Stimulated activated CD4-positive, alpha-beta T cell treated with anti-CD3 and anti-CD28 coated beads, TNF-alpha, amount 100 ng/mL, for 1 hour (primary cell): ENCODE data around the gene RBBP8NL.
"Not testable (repeated sequence)": the region's sequence is repeated elsewhere in the genome, so short reads cannot be mapped to it uniquely, and the experiment has no call there.

ENCODE experiments used
- DNase-seq, 3 donors: peaks; one replicate each; pipeline ENCODE4 v3.0.0-alpha.2; 2020; ENCODE audit warnings: low read depth in 3 of 3, low spot score in 1 of 3

Gene RBBP8NL

DNA sequence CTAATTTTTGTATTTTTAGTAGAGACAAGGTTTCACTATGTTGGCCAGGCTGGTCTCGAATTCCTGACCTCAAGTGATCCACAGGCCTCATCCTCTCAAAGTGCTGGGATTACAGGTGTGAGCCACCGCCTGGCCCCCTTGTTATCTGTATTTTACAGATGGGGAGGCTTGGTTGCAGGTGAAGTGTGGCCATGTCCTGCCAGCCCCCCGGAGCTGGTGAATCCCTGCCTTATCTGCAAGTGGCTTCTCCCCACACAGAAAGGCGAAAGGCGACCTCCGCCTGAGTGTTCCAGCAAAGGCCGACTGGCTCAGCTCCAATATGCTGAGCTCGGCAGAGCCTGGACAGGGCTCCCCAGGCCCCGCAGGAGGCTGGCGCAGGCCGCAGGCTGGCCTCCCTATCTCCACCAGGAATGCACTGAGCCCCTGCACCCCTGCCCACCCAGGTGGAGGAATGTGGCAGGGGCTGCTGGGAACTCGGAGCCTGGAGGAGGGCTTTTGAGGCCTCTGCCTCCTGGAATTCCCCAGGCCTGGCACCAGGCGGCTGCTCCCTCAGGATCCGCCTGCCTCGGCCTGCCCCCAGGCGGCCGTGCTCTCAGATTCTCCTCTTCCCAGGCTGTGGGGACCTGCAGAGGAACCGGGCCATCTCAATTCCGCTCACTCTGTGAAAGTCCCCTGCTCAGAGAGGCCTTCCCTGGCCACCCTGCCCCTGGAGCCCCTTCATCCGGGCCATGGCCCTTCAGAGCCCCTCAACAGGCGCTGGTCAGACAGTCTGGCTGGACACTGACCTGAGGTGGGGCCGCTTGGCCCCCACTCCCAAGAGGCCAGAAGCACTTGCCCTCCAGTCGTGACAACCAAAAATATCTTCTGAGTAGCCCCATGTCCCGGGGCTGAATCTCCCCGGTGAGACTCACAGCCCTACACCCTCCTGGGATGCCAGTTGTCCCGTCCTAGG lies 51.0 kb downstream of the RBBP8NL start:
- DNase-seq, result no peak

DNA sequence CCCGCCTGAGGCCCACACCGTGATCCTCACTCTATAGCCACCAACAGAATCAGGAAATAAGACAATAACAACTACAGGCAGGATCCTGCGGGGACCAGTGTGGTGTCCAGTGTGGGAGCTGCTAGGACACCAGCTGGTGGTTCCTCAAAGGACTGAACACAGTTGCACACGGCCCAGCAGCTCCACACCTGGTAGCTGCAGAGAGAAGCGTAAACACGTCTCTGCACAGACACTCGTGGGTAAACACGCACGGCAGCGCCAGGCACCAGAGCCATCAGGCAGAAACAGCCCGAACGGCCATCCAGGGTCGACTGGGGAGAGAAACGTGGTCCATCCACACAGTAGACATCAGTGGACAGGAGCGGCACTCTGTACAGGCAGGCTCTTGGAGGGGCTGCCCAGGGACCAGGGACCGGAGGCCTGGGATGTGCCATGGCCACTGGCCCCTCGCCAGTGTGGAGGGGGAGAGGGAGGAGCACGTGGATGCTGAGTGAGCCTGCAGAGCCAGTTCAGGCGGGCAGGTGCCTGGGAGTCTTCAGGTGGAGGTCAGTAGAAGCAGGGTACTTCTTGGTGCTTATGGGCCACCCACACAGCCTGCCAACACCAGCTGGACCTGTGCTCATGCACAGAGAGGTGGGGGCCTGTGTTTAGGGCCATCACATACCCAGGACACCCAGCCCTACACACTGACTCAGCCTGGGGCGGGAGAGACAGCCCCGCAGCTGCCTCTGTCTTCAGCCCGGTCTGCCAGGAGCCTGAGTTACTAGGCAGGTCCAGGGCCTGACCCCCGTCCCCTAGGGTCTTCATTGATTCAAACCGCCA lies 52.8 kb downstream of the RBBP8NL start:
- DNase-seq, result no peak

DNA sequence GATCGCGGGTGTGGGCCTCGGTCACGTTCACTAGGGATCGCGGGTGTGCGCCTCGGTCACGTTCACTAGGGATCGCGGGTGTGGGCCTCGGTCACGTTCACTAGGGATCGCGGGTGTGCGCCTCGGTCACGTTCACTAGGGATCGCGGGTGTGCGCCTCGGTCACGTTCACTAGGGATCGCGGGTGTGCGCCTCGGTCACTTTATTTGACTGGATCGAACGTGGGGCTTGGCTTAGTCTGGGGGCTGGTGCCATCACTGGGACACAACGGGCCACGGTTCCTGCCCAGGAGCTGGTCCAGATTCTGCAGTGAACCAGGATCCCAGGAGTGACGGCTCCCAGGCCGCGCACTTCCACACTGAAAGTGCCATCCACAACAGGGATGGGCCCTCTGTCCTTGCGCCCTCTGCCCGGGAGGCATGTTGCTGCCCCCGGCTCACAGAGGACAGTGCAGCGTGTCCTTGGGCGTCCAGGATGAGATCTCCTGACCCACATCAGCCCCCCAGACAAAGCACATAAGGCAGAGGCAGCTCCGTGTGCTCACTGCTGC lies 53.6 kb downstream of the RBBP8NL start:
- DNase-seq, result not testable (repeated sequence)

DNA sequence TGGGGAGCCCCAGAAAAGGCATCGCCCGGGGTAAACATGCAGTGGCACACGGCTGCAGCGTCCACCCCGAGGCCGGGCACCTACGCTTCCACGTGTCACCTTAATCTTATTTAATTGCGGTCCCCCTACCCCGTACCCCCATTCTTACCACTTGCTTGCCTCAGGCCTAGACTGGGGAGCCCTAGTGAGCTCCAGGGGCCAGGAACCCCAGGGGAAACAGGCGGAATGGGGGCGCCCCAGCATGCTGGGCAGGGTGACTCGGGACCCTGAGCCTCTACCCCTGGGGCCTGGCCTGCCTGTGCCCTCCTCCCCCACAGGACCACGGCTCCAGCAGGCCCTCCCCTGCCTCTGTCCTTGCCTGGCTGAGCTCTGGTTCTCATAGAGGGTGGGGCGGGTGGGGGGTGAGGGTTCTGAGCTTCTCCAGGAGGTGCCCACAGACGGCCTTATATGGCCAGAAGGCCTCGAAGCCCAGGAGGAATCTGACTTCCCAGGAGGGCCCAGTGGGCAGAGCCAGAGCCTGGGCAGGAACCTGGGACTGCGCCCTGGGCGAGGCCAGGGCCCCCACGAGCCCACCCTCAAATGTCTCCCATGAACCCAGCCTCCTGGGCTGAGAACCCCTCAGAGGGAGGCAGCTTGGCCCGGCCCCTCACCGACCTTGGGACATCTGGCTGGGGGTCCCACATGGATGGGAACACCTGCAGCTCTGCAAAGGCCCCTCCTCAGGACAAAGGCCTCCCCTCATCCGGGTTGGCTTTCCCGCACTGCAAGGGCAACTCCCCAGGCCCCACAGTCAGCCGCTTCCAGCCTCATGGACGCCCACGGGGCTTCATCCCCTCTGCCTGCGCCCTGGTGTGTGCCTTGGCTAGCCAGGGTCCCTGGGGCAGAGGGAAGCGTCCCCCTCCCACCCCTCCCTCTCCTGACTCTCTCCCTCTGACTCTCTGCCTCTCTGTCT lies 55.0 kb downstream of the RBBP8NL start:
- DNase-seq, result no peak

DNA sequence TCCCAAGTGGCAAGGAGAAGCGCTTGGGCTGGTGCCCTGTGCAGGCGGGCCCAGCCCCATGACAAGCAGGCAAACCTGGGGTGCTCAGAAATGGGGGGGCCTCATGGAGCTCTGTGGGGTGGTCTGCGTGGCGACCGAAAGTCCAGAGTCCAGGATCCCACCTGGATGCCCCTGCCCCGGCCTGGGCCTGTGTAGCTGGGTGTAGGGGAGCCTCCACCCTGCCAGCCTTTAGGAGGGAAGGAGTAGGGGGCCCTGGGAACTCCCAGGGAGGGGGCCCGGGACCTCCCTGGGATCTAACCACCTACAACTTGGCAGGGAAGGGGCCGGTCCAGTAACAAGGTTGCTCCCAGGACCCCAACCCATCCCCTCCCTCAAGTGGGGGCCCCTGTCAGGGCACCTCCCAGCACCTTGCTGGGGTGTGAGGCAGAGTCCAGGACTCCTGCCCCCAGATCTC lies 55.7 kb downstream of the RBBP8NL start:
- no peak for DNase-seq

DNA sequence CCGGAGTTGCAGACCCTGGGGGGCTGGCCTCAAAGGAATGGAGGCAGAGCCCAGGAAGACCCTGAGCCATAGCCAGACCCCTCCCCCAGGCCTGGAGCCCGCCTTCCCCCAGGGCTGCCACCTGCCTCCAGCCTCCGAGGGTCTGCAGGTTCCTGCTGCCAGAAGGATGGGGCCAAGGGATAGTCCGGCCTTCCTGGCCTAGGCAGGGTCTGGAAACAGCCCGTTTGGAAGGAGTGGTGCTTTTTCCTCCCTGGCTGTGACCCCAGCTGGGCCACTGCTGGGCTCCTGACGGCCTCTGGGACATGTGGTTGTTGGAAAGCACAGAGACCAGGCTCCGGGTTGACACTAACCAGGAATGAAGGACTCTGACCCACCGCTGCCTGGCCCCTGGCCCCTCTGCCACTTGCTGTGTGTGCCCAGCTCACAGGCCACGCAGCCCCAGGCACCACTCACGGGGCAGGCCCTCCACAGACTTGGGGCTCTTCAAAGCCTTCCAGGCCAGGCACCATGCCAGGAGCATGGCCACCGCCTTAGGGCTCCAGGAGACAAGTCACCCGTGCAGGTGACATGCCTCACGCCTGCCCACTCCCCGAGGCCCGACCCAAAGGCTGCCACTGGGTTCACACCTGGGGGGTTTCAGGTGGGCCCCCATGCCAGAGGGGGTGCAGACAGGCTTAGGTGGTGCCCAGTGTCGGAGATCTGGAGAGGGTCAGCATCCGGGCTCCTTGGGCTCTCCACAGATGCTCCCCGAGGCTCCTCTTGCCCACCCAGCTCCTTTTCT lies 56.3 kb downstream of the RBBP8NL start:
- DNase-seq, result no peak

DNA sequence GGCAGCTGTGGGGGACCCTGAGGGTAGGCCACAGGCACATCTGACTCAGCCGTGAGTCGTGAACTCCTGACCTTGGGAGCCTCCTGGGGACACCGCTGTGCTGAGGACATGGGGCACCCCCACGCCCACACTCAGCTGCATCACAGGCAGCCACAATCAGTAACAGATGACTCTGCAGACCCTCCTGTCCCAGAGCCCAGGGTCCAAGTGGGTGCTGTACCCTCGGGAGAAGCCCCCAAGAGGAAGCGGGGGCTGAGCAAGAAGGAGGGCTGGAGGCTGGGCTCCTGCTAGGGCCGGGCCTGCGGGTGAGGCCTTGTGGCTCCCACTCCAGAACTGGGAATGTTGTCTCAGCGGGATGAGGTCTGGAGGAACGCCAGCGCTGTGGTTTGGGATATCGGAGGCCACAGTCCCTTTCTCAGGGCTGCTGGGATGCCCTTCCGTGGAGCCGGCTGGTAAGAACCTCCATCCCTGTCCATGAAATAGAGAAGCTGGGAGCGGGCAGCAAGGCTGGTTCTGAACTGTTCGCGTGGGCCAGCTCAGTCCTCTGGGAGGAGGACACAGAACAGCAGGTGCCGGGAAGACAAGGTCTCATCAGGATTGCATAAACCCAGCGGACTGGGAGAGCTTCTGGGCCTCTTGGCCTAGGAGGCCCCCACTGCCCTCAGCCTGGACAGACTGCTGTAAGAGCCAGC lies 57.1 kb downstream of the RBBP8NL start:
- no peak for DNase-seq

DNA sequence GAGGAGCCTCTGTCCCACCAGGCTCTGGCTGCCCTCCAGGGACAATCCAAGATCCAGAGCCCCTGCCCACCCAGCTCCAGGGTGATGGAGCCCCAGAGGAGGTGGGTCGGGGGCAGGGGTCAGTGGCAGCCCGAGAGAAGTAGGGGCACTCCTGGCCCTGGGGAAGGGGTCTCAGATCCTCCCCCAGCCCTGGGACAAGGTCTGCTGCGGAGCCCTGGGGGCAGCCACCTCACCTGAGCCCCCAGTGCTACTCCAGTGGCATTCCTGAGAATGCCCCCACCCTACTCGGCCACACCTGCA lies 57.6 kb downstream of the RBBP8NL start:
- no peak for DNase-seq

DNA sequence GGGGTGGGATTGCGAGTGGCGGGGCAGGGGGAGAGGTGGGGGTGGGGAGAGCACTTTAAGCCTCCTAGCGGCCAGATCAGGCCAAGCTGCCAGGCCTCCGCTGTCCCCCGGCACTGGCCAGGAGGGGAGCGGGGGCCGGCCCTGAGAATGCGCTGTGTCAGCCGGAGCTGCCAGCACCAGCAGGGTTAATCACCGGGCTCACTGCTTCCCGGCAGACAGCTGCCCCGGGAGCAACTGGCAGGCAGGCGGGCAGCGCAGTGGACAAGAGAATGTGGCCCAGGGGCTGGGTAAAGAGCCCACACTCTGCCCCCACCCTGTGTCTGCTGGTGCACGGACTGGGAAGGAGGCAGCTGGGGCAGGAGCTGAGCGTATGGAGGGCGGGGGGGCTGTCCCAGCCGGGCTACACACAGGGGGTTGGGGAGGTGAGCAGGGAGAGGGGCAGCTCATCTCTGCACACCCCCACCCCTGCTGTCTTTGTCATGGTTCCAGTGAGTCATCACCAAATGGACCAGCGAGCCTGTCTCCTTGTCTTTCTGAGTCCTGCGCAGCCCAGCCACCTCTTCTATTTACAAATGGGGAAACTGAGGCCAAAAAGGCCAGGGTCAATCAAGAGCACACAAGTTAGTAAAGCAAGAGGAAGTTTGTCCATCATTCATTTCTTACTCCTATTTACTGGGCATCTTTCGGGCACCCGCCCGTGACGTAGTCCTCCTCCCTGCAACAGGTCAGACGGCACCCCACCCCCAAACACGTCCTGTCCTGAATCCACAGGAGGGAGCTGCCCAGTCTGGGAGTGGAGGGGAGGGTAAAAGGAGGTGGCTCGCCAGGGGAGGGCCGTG lies 58.1 kb downstream of the RBBP8NL start:
- no peak for DNase-seq

DNA sequence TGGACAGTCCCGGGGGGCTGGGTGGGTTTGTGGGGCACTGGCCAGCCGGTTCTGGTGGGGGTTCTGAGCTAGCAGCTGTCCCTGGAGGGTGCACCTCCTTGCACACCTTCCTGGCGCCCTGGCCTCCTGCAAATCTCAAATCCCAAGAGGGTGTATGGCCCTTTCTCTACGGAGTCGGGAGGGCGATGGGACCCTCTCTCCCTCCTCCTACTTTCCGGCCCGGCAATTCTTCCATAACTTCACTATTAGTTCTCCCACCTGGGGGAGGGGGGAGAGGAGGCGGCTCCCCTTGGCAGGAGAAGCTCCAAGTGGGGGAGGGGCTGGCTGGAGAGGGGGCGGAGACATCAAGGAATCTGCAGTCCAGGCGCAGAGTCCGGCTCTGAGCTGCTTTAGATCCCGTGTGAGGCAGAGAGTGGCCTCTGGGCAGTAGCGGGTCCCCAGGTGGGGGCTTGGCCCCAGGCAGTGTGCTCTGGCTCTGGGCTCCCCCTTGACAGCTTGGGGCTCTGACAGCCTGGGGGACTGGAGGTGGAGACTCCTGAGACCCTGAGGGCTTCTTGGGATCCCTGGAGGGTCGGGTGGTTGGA lies 58.9 kb downstream of the RBBP8NL start:
- no peak for DNase-seq

DNA sequence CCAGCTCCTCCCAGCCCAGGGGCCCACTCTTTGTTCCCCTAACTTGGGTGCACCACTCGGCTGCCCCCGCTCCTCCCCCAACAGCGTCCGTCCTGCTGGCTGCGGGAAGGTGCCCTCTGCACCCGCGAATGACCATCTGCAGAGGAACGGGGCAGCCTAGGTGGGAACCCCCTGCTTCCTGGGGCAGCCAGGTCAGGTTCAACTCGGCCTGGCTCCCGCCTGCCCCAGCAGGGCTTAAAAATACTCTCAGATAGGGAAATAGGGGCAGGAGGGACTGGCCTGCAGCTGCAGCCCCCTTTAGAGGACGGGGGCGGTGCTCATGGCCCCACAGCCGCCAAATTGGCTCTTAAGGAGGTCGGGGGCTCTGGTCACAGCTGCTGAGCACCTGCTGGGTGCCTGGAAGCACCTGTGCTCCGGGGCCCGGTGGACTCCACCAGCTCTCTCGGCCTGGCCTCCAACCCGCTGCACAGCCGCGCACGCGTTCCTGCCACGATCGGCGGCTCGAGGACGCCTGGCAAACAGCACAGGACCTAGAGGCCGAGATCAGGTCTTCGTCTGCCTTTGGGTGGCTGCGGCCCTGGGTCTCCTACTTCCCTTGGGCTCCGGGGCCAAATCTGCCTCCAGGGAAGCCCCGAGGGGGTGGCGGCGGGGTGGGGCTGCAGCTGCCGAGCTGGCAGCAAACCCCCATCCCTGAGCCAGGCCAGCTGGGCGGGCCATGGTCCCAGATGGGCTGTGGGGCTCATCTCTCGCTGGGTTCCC lies 59.5 kb downstream of the RBBP8NL start:
- DNase-seq, result no peak

DNA sequence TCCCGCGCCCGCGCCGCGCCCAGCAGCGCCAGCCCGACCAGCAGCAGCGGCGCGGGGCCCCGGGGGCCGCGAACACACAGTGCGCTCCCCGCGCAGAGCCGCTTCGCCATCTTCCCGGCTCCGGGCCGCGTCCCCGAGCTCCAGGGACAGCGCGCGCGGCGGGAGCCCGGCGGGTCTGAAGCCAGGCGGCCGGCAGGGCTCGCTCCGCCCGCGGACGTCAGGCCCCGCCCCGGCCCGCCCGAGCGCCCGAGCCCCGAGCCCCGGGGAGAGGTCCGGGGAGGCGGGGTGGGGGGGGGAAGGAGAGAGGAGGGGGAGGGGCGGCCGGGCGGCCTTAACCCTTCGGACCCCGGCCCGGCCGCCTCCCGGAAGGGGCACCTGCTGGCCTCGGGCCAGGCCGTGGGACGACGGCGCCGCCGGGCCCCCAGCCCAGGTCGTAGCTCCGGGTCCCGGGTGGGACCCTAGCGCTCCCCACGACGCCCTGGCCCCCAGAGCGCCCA lies 60.2 kb downstream of the RBBP8NL start, which contains the start of gene LAMA5:
TSS of gene LAMA5 (minus strand) at position 177 of the 497 bp plus-strand sequence. CDS start at position 110, 67 bp downstream.
- DNase-seq, result no peak

DNA sequence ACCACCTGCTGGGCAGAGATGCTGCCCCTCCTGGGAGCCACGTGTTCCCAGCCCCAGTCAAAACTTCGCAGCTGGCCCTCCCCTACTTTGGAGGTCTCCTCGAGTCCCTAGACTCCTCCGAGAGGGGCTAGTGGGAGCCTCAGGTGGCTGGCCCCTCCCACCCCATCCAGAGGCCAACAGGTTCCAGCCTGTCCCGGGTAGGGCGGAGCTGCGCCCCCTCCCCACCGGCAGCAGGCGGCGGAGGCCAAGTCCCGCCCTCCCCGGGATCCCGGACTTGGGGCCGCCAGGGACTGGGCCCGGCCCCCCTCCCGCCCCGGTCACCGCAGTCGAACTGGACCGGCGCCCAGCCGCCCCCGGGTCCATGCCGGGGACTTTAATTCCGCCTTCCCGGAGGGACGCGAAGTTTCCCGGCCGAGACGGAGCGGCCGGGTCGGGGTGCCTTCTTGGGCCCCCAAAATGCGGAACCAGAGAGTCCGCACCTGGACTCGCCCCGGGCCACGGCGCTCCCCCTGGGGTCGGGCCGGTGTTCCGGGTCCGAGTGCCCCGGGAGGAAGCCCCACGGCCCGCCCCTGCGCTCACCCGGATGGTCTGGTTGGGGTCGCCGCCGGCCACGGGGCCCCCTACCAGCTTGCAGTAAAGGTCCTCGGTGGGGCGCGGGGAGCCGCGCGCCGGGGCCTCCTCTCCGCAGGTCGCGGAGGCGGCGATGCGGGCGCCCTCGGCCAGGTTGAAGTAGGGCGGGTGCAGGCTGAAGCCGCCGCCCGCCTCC lies 60.8 kb downstream of the RBBP8NL start:
- no peak for DNase-seq

DNA sequence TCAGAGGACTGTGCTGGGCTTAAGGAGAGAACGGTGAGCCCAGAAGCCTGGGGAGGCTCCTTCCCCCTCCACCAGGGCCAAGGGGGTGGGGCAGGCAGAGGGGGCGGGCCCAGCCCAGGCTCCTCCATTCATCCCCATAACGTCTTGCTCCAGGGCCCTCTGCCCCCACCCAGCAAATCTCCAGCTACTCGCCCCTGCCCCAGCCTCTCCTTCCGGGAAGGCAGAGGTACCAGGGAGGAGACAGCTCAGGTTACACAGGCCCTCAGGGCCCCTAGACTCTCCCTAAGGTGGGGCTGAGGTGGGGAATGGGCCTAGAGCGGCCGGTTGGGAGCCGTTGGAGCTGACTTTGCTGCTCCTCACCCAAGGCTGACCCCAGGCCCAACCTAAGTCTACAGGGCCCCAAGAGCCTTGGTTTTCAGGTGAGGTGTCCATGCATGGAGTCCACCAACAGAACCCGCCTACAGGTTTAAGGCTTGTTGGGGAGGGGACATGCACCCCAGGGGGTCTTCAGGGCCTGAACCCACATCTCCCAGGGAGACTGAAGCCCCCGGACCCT lies 61.4 kb downstream of the RBBP8NL start:
- no peak for DNase-seq

DNA sequence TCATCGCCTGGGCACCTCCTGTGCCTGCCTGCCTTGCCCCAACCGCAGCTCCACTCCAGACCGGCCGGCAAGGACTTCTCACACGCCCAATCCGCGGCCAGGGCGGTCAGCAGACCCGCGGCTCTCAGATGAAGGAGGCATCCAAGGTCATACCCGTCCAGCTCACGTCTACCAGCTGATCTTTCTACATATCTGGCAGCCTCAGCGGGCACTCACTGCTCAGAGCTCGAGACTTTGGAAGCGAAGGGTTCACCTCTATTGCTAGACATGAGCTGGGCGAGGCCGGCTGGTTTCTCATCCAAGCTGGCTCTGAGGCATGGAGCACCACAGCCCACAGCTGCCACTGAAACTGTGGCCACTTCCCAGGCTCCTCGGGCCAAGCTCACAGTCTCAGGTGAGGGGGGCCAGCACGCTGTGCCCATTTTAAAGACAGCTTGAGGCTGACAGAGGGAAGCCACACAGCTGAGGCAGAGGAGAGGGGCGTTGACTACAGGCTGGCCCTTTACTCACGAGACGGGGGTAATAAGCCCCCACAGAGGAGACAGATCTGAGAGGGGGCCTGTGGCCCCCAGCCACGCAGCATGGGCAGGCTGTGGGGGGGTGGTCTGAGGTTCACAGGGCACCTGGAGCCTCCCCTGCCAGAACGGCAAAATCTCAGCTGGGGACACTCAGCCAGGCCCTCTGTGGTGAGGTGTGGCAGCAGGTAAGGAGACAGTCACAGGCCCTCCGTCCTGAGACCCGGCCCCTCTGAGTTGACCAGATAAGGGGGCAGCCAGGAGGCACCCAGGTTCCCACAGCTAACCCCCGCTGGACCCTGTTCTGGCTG lies 62.2 kb downstream of the RBBP8NL start:
- no peak for DNase-seq
